BLaER1 treated with 17β-estradiol and CSF1 and Interleukin-3, amounts not matched to agents 10 nM and 100 nM (cell line): ENCODE measurements around the gene ZNF695.
"Not testable (repeated sequence)": the region's sequence is repeated elsewhere in the genome, so short reads cannot be mapped to it uniquely, and the experiment has no call there.

ENCODE experiments used
- H3K27ac ChIP-seq, 11 experiments: shearing (Covaris generic); formaldehyde crosslinking; 2 replicates each; pipeline ENCODE4 v1.8.1; 2022
- H3K27me3 ChIP-seq, 11 experiments: shearing (Covaris generic); formaldehyde crosslinking; 2 replicates each; pipeline ENCODE4 v1.8.1; 2022
- H3K36me3 ChIP-seq, 11 experiments: shearing (Covaris generic); formaldehyde crosslinking; 2 replicates each; pipeline ENCODE4 v1.8.1; 2022
- H3K4me1 ChIP-seq, 10 experiments: shearing (Covaris generic); formaldehyde crosslinking; 2 replicates each; pipeline ENCODE4 v1.8.1; 2022
- H3K4me2 ChIP-seq, 11 experiments: shearing (Covaris generic); formaldehyde crosslinking; 2 replicates each; pipeline ENCODE4 v1.8.1; 2022
- H3K4me3 ChIP-seq, 10 experiments: shearing (Covaris generic); formaldehyde crosslinking; 2 replicates each; pipeline ENCODE4 v1.8.1; 2022
- H3K9ac ChIP-seq, 11 experiments: shearing (Covaris generic); formaldehyde crosslinking; 2 replicates each; pipeline ENCODE4 v1.8.1; 2022
- H3K9me3 ChIP-seq, 11 experiments: shearing (Covaris generic); formaldehyde crosslinking; replicated peaks in 1 of 11; 2 replicates each; pipeline ENCODE4 v1.8.1; 2022
- H4K20me1 ChIP-seq, 11 experiments: shearing (Covaris generic); formaldehyde crosslinking; 2 replicates each; pipeline ENCODE4 v1.8.1; 2022
- Cebpa-rat ChIP-seq, 11 experiments: shearing (Covaris generic); IDR thresholded peaks; 2 replicates each; pipeline ENCODE4 v1.8.1; 2022

The ZNF695 gene

DNA sequence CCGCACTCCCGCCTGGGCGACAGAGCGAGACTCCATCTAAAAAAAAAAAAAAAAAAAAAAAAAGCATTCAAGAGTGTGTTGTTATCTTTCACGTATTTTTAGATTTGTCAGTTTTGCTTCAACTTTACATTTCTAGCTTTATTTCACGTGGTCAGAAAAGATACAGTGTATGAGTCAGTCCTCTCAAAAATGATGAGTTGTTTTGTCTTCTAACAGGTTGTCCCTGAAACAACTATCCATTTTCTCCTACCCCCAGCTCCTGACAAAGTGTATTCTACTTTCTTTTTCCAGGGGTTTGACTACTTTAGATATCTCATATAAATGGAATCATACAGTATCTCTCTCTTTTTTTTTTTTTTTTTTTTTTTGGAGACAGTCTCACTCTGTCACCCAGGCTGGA, 5.5 kb upstream of the ZNF695 start:
- Histone ChIP-seq H3K9ac (no peak overlapping the region), H3K9me3 (peaks cover 88 to 94% (median 92%) of the 10 kb centered on the region in 11 experiments), H3K4me3 (no peak overlapping the region), H3K36me3 (peaks cover 0 to 7% (median 0%) of the 10 kb centered on the region in 11 experiments; a peak in 2 of 22 replicates), H4K20me1 (no peaks in the 10 kb centered on the region), H3K4me1 (peaks cover 0 to under 1% (median 0%) of the 10 kb centered on the region in 10 experiments; a peak in 1 of 20 replicates), H3K27ac (no peak overlapping the region), H3K27me3 (no peaks in the 10 kb centered on the region), H3K4me2 (no peak overlapping the region)
- TF ChIP-seq Cebpa-rat (IDR thresholded peaks at IDR 0.05) = no peak

DNA sequence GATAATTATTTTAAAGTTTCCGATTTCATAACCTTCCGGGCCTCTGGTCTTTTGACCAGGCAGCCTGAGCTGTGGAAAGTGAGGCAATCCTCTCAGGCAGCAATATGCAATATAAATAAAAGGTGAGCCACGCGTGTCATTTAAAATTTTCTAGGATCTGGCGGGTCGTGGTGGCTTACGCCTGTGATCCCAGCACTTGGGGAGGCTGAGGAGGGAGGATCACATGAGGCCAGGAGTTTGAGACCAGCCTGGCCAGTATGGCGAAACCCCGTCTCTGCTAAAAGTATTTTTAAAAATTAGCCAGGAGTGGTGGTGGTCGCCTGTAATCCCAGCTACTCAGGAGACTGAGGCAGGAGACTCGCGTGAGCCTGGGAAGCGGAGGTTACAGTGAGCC, 546 bp upstream of the ZNF695 start:
- Histone ChIP-seq H3K9me3 (peaks cover 80 to 90% (median 88%) of the 10 kb centered on the region in 11 experiments), H3K27ac (no peak overlapping the region), H3K36me3 (peaks cover 6 to 37% (median 31%) of the 10 kb centered on the region in 11 experiments), H3K9ac (peak overlapping the region in 3 of 11 experiments; percentile 89 to 92 (median 91); a peak in 2 of 22 replicates), H4K20me1 (no peaks in the 10 kb centered on the region), H3K4me3 (peak overlapping the region; percentile 71 to 96 (median 84)), H3K27me3 (no peaks in the 10 kb centered on the region), H3K4me2 (peak overlapping the region; percentile 66 to 94 (median 77); a peak in 19 of 22 replicates), H3K4me1 (peaks cover 0 to 10% (median 0%) of the 10 kb centered on the region in 10 experiments; a peak in 5 of 20 replicates)
- TF ChIP-seq Cebpa-rat (IDR thresholded peaks at IDR 0.05) = no peak

DNA sequence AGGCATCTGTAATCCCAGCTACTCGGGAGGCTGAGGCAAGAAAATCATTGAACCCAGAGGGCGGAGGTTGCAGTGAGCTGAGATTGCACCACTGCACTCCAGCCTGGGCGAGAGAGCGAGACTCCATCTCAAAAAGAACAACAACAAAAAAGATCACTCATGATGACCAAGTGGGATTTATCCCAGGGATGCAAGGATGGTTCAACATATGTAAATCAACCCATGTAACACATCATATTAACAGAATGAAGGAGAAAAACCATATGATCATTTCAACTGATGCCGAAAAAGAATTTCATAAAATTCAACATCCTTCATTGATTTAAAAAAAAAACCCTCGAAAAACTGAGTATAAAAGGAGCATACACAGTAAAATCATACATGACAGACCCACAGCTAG, 3.8 kb downstream of the ZNF695 start:
- peak overlapping the region in 1 of 10 experiments; percentile 22; a peak in 2 of 20 replicates for H3K4me3 ChIP-seq
- not testable (repeated sequence) for H3K27ac ChIP-seq, H3K9ac ChIP-seq, H4K20me1 ChIP-seq, H3K4me2 ChIP-seq, H3K27me3 ChIP-seq
- H3K4me1 ChIP-seq = peaks cover 0 to 10% (median 0%) of the 10 kb centered on the region in 10 experiments; a peak in 5 of 20 replicates
- peaks cover 20 to 77% (median 74%) of the 10 kb centered on the region in 11 experiments for H3K36me3 ChIP-seq
- peaks cover 82 to 91% (median 89%) of the 10 kb centered on the region in 11 experiments for H3K9me3 ChIP-seq

DNA sequence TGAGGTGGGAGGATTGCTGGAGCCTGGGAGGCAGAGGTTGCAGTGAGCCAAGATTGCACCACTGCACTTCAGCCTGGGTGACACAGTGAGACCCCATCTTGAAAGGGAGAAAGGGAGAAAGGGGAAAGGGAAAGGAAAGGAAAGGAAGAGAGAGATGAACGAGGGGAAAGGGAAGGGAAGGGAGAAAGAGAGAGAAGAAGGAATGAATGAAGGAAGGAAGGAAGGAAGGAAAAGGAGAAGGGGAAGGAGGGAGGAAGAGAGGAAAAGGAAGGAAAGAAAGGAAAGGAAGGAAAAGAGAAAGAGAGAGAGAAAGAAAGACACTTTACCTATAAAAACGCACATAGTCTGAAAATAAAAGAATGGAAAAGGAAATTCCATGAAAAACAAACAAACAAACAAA, 18.0 kb downstream of the ZNF695 start:
- peak overlapping the region in 7 of 10 experiments; percentile 10 to 49 (median 36); a peak in 8 of 20 replicates for H3K4me3 ChIP-seq
- H3K27me3 ChIP-seq = no peaks in the 10 kb centered on the region
- peaks cover 100% of the 10 kb centered on the region in 11 experiments for H3K9me3 ChIP-seq
- H3K4me2 ChIP-seq = no peak overlapping the region
- no peak overlapping the region for H3K27ac ChIP-seq
- H3K9ac ChIP-seq = no peak overlapping the region
- no peak for TF ChIP-seq Cebpa-rat (IDR thresholded peaks at IDR 0.05)
- no peaks in the 10 kb centered on the region for H4K20me1 ChIP-seq
- H3K4me1 ChIP-seq = no peaks in the 10 kb centered on the region
- H3K36me3 ChIP-seq = peaks cover 95 to 100% (median 100%) of the 10 kb centered on the region in 11 experiments

DNA sequence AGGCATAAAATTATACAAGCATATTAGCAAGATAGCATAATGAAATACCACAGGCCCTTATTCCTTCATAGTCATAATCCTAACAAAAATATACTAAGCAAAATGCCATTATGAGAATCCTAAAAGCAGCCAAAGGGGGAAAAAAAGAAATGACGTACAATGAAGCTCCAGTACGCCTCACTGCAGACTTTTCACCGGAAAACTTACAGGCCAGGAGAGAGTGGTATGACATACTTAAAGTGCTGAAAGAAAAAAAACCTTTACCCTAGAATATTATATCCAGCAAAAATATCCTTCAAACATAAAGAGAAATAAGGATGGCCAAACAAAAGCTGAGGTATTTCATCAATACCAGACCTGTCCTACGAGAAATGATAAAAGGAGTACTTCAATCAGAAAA, 19.5 kb downstream of the ZNF695 start:
- H3K4me1 ChIP-seq = no peaks in the 10 kb centered on the region
- TF ChIP-seq Cebpa-rat (IDR thresholded peaks at IDR 0.05) = no peak
- H3K27me3 ChIP-seq = no peaks in the 10 kb centered on the region
- no peaks in the 10 kb centered on the region for H4K20me1 ChIP-seq
- peak overlapping the region in 8 of 10 experiments; percentile 3 to 48 (median 32); a peak in 10 of 20 replicates for H3K4me3 ChIP-seq
- H3K27ac ChIP-seq = no peak overlapping the region
- peaks cover 97 to 100% (median 100%) of the 10 kb centered on the region in 11 experiments for H3K36me3 ChIP-seq
- no peak overlapping the region for H3K9ac ChIP-seq
- H3K9me3 ChIP-seq = peaks cover 100% of the 10 kb centered on the region in 11 experiments
- H3K4me2 ChIP-seq = no peak overlapping the region

DNA sequence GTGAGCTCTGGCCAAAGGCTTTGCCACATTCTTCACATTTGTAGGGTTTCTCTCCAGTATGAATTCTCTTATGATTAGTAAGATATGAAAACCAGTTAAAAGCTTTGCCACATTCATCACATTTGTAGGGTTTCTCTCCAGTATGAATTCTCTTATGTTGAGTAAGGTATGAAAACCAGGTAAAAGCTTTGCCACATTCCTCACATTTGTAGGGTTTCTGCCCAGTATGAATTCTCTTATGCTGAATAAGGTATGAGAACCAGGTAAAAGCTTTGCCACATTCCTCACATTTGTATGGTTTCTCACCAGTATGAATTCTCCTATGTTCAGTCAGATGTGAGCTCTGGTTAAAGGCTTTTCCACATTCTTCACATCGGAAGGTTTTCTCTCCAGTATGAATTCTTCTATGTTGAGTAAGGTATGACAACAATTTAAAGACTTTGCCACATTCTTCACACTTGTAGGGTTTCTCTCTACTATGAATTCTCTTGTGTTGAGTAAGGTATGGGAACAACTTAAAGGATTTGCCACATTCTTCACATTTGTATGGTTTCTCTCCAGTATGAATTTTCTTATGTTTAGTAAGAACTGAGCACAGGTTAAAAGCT, 20.7 kb downstream of the ZNF695 start:
- TF ChIP-seq Cebpa-rat (IDR thresholded peaks at IDR 0.05) = no peak
- no peak overlapping the region for H3K4me2 ChIP-seq
- no peaks in the 10 kb centered on the region for H3K27me3 ChIP-seq
- H3K4me1 ChIP-seq = no peaks in the 10 kb centered on the region
- no peak overlapping the region for H3K27ac ChIP-seq
- no peak overlapping the region for H3K9ac ChIP-seq
- no peaks in the 10 kb centered on the region for H4K20me1 ChIP-seq
- H3K4me3 ChIP-seq = peak overlapping the region in 9 of 10 experiments; percentile 4 to 48 (median 32); a peak in 12 of 20 replicates
- H3K9me3 ChIP-seq = peaks cover 100% of the 10 kb centered on the region in 11 experiments
- H3K36me3 ChIP-seq = peaks cover 96 to 100% (median 100%) of the 10 kb centered on the region in 11 experiments

DNA sequence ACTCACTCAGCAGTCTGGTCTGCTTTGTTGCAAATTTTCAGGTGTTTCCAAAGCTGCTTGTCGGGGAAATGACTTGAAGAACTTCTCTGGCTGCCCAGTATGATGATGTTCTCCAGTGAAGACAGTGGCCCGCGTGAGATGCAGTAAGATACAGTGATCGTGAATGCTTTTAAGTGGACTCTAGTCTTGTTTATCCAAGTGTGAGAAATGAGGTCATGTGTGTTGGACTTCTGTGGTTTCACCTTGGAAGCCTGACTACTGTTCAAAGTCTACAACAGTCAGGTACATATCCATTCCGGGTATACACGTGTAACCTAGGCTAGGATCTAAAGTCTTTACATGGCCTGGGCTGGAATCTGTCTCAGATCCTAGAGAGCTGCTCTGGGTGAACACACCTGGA, 29.1 kb downstream of the ZNF695 start:
- Histone ChIP-seq H3K9me3 (peaks cover 99 to 100% (median 100%) of the 10 kb centered on the region in 11 experiments), H3K27ac (no peak overlapping the region), H4K20me1 (no peaks in the 10 kb centered on the region), H3K36me3 (peaks cover 74 to 100% (median 97%) of the 10 kb centered on the region in 11 experiments), H3K9ac (no peak overlapping the region), H3K4me1 (no peaks in the 10 kb centered on the region), H3K27me3 (no peaks in the 10 kb centered on the region), H3K4me3 (peak overlapping the region in 5 of 10 experiments; percentile 11 to 41 (median 28); a peak in 2 of 20 replicates), H3K4me2 (no peak overlapping the region)
- TF ChIP-seq Cebpa-rat (IDR thresholded peaks at IDR 0.05) = no peak

DNA sequence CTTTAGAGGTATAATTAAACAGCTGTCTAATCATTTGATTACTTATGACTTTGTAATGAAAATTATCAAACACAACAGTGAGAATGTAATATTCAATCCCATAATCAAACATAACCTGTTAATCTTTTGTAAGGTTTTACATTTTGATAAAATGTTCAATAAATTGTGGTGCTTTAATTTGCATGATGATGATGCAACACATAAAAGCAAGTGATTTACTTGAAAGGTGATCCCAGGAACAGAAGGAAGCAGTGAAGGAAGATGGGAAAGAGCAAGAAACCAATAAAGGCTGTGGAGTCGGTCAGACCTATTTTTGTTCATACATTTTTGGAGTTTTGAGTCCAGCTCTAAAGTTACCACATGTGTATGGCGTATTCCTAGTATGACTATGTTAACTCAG, 29.6 kb downstream of the ZNF695 start:
- no peak overlapping the region for H3K27ac ChIP-seq
- H3K36me3 ChIP-seq = peaks cover 72 to 100% (median 97%) of the 10 kb centered on the region in 11 experiments
- peaks cover 99 to 100% (median 100%) of the 10 kb centered on the region in 11 experiments for H3K9me3 ChIP-seq
- H3K4me1 ChIP-seq = no peaks in the 10 kb centered on the region
- H3K4me2 ChIP-seq = no peak overlapping the region
- no peaks in the 10 kb centered on the region for H3K27me3 ChIP-seq
- no peaks in the 10 kb centered on the region for H4K20me1 ChIP-seq
- no peak overlapping the region for H3K9ac ChIP-seq
- H3K4me3 ChIP-seq = peak overlapping the region in 2 of 10 experiments; percentile 21 to 41; a peak in 1 of 20 replicates
- no peak for TF ChIP-seq Cebpa-rat (IDR thresholded peaks at IDR 0.05)

DNA sequence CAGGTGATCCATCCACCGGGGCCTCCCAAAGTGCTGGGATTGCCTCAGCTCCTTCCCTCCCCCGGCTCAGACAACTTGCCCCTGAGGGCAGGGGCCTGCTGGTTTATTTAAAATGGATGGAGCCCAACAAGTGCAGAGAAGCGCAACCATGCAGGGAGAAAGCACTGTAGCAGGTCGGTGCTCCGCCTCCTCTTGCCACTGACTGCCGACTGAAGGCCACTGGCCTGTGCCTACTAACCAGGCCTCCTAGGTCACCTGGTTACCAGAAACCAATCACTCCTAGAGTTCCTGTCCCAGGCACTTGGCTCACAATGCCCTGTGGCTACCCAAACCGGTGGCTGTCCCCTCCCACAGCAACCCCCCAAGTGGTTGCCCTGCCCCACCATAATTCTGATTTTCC, 35.9 kb downstream of the ZNF695 start:
- TF ChIP-seq Cebpa-rat (IDR thresholded peaks at IDR 0.05) = no peak
- Histone ChIP-seq H3K4me1 (no peaks in the 10 kb centered on the region), H3K36me3 (peaks cover 48 to 99% (median 92%) of the 10 kb centered on the region in 11 experiments), H3K4me3 (0 out of 20 replicates have a peak overlapping the region, but pooled peaks of 1 of the 10 experiments have one; percentile 24), H3K9ac (no peak overlapping the region), H3K4me2 (no peak overlapping the region), H3K27ac (no peak overlapping the region), H3K27me3 (no peaks in the 10 kb centered on the region), H3K9me3 (peaks cover 99 to 100% (median 100%) of the 10 kb centered on the region in 11 experiments), H4K20me1 (no peaks in the 10 kb centered on the region)
